ENCODE measurements around the gene ZNF862. TPM values are rescaled to one million over a fixed set of nuclear protein-coding genes. Genes with fewer than 3 reads are reported as not detected.

Gene ZNF862
- total RNA-seq, 1 experiment from 2014 or later, result 1.9 TPM

DNA sequence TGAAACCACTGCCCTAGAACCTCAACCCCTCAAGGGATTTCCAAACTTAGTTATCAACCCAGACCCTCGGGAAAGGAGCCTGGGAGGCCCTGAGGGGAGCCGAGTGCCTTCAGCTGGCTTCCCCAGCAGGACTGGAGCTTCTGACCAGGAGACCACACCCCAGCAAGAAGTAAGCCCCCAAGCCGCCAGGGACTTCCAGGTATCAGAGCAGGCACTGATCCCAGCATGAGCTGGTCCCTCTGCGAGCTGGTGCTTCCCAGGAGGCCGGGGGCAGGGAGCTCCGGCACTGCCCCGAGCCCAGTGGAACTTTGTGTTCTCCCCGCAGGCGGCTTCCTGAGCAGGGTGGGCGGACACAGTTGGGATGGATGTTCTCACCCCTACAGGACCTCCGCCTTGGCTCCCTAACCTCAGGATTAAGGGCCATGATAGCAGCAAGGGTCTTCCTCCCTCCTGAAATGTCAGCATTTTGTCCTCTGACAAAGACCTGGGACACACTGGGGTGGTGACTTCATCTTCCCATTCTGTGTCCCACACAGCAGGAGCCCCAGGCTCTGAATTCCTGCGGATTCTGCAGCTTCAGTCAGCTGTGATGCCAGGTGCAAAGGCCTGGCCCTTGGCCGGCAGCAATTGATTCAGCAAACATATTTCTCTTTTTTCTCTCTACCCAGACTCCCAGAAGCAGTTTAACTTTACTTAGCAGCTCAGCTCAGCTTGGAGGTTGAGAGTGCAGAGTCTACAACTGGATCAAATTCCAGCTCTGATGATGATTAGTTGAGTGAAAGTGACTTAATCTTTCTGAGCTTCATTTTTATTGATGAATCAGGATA is 47.2 kb downstream of the ZNF862 start:
- no peaks in the 10 kb centered on the region for H3K79me1 ChIP-seq (ENCODE audit: insufficient read depth, low read depth, low read length, poor library complexity, severe bottlenecking)
- DNase-seq, result peak; percentile 69

More for the DNA sequence above, 47.2 kb downstream of the ZNF862 start:
- H3K4me1 Mint-ChIP-seq, result peaks cover 19 to 23% of the 10 kb centered on the region in 2 experiments
- Histone ChIP-seq H4K8ac (replicated peaks; ENCODE audit: insufficient read length, low read depth, low read length) (no peak overlapping the region), H2BK20ac (ENCODE audit: low read depth, low read length, poor library complexity, severe bottlenecking) (no peak overlapping the region), H4K20me1 (ENCODE audit: control insufficient read depth, insufficient read depth, insufficient read length) (no peaks in the 10 kb centered on the region), H3K56ac (ENCODE audit: insufficient read length, low read depth, low read length) (no peak overlapping the region), H2BK5ac (ENCODE audit: insufficient read length, low read length) (no peak overlapping the region), H3K27me3 (ENCODE audit: insufficient read depth, low read length) (no peaks in the 10 kb centered on the region), H2BK120ac (ENCODE audit: low read depth, low read length, poor library complexity, severe bottlenecking) (no peak overlapping the region), H3K23ac (ENCODE audit: insufficient read length, low read depth, low read length) (no peak overlapping the region), H3K4me1 (ENCODE audit: insufficient read depth, low read length) (no peaks in the 10 kb centered on the region), H3K18ac (ENCODE audit: insufficient read length, low read depth, low read length) (no peak overlapping the region), H4K91ac (ENCODE audit: insufficient read length, low read depth, low read length) (no peak overlapping the region), H4K5ac (ENCODE audit: insufficient read length, low read depth, low read length) (no peak overlapping the region), H3K14ac (ENCODE audit: insufficient read depth, low read length) (no peak overlapping the region), H2BK12ac (ENCODE audit: insufficient read length, low read depth, low read length) (no peak overlapping the region), H3K4me2 (ENCODE audit: insufficient read depth, insufficient read length, low read length) (no peak overlapping the region), H2BK15ac (ENCODE audit: low read depth, low read length) (no peak overlapping the region), H3K9ac (ENCODE audit: extremely low read depth, insufficient read length, low read length) (no peak overlapping the region), H3K4ac (ENCODE audit: low read depth, low read length) (no peak overlapping the region), H2AK5ac (ENCODE audit: insufficient read length, low read length) (no peak overlapping the region), H3K9me3 (ENCODE audit: control insufficient read depth, low read depth, low read length) (no peaks in the 10 kb centered on the region), H3K23me2 (ENCODE audit: insufficient read length, low read depth, low read length, poor library complexity, severe bottlenecking) (no peaks in the 10 kb centered on the region), H2AFZ (ENCODE audit: low read length) (no peak overlapping the region), H3K79me2 (ENCODE audit: insufficient read depth, low read length) (no peaks in the 10 kb centered on the region), H3K27ac (ENCODE audit: insufficient read length, low read depth, low read length) (no peak overlapping the region), H3T11ph (ENCODE audit: low read length) (no peak overlapping the region)
- TF ChIP-seq, protein P1, sequence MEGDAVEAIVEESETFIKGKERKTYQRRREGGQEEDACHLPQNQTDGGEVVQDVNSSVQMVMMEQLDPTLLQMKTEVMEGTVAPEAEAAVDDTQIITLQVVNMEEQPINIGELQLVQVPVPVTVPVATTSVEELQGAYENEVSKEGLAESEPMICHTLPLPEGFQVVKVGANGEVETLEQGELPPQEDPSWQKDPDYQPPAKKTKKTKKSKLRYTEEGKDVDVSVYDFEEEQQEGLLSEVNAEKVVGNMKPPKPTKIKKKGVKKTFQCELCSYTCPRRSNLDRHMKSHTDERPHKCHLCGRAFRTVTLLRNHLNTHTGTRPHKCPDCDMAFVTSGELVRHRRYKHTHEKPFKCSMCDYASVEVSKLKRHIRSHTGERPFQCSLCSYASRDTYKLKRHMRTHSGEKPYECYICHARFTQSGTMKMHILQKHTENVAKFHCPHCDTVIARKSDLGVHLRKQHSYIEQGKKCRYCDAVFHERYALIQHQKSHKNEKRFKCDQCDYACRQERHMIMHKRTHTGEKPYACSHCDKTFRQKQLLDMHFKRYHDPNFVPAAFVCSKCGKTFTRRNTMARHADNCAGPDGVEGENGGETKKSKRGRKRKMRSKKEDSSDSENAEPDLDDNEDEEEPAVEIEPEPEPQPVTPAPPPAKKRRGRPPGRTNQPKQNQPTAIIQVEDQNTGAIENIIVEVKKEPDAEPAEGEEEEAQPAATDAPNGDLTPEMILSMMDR (conservative IDR thresholded peaks at IDR 0.05), result no peak
- peaks cover 36% of the 10 kb centered on the region for H3K27me3 Mint-ChIP-seq (ENCODE audit: low read depth)
- H3K36me3 Mint-ChIP-seq (ENCODE audit: insufficient read depth in 1 of 3, low read depth in 3 of 3), result peaks cover 0 to 2% (median 0%) of the 10 kb centered on the region in 3 experiments; a peak in 1 of 7 replicates
- no peaks in the 10 kb centered on the region; a peak in 1 of 5 replicates for H3K9me3 Mint-ChIP-seq
- peak overlapping the region in 1 of 3 experiments; percentile 34; a peak in 1 of 7 replicates for H3K27ac Mint-ChIP-seq
- no CpG with 5 or more reads among the region's 13 CpGs for WGBS (ENCODE audit: extremely low coverage, insufficient read length, low lambda C conversion rate)
- H3K4me3 Mint-ChIP-seq, result no peak overlapping the region

Measured in H9 (cell line).